Gastrocnemius medialis (tissue), 4 donors: ENCODE measurements around the gene CRTAC1.

ENCODE experiments used
- CTCF ChIP-seq, 5 experiments: fragments of 450-650 bp in 3 of 5; fragments of 200-600 bp in 2 of 5; sonication (generic) in 2 of 5; IDR thresholded peaks in 4 of 5; conservative IDR thresholded peaks in 1 of 5; 1 replicate in 4 of 5; 2 replicates in 1 of 5; pipeline ENCODE4 v1.5.1; 2016 to 2019; ENCODE audit warnings: antibody characterized with exemption in 5 of 5, mild to moderate bottlenecking in 3 of 5, moderate library complexity in 3 of 5
- POLR2A ChIP-seq, 2 donors: fragments of 450-650 bp; IDR thresholded peaks; one replicate each; pipeline ENCODE4 v1.6.1; 2017; ENCODE audit warnings: antibody characterized with exemption in 2 of 2, mild to moderate bottlenecking in 2 of 2, moderate library complexity in 2 of 2

DNA sequence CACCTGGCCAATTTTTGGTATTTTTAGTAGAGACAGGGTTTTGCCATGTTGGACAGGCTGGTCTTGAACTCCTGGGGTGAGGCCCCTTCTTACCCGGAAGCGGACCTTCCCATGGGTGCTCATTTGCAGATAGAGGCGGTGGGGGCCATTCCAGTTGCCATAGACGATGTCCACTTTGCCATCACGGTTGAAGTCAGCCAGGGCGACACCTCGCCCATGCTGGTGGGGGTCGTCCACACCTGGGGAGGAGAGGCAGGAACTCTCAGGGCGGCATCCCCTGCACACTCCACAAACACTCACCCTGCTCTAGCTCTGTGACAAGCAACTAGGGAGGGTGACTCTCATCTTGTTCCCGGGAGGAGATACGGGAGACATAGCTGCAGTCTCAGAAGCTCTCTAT, 125.8 kb downstream of the CRTAC1 start:
- TF ChIP-seq CTCF (IDR thresholded peaks at IDR 0.05 in 4 of 5, conservative IDR thresholded peaks at IDR 0.05 in 1 of 5) (no peak), POLR2A (IDR thresholded peaks at IDR 0.05) (no peak)
